ENCODE results near the gene DMPK. TPM values are rescaled to one million over a fixed set of nuclear protein-coding genes. Genes with fewer than 3 reads are reported as not detected.

The DMPK gene
- total and polyA plus RNA-seq, 9 of the 15 experiments (the other 6 are each of a cell fraction or from before 2014, with no cell fraction given) = 0.24 to 31.3 (median 7.3) TPM

DNA sequence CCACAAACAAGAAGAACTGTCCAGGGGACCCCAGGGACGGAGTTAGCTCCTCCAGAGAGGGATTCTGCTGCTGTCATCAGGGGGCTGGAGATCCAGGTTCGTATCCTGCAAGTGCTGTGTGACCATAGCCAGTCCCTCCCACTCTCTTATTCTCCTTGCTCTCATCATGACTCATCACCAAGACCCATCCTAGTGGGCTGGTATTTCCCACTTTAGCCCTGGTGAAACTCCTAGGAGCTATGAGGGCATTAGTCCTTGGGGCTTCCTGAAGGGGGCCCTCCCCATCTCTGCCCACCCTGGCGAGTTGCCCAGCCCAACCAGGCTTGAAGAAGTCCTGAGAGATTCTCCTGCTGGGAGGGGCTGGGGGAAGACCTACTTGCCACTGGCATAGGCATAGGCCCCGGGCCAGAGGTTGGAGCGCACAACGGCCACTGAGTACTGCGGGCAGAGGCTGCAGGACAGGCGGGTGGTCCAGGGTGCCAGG is 17.8 kb upstream of the DMPK start:
- H3K9me1 ChIP-seq (ENCODE audit: control insufficient read depth, insufficient read depth, low read length) = no peaks in the 10 kb centered on the region
- no peaks in the 10 kb centered on the region for H3K36me3 ChIP-seq (ENCODE audit: control insufficient read depth, insufficient read depth, low read length)
- peak; percentile 82 for FAIRE-seq
- H3K79me2 ChIP-seq (ENCODE audit: control insufficient read depth, insufficient read depth, low read length) = no peaks in the 10 kb centered on the region
- H3K27me3 ChIP-seq (ENCODE audit: control insufficient read depth in 2 of 2, insufficient read depth in 2 of 2, low read length in 2 of 2) = no peaks in the 10 kb centered on the region
- H3K4me3 ChIP-seq = no peak overlapping the region
- 60% methylated on average over 7 of the region's 8 CpGs for WGBS (ENCODE audit: insufficient coverage, low coverage, missing lambda C conversion rate)
- peak in 2 of 4 experiments; percentile 37 to 39 for DNase-seq (ENCODE audit: extremely low read depth in 1 of 4, low spot score in 3 of 4)
- no peak overlapping the region for H2AFZ ChIP-seq (ENCODE audit: low read depth, low read length)
- no peak overlapping the region for H3K4me2 ChIP-seq (ENCODE audit: insufficient read depth, low read length)
- no peak overlapping the region for H3K27ac ChIP-seq (ENCODE audit: extremely low read depth, low read depth, low read length)
- in situ Hi-C loops (cut with MboI) (loop anchor here (10.0 kb wide), 1 partner anchor 205 kb away; no protein-coding TSS in a partner anchor), intact Hi-C loops (cut with micrococcal nuclease) (no loop called here)
- POLR2A ChIA-PET = interaction anchor here (0.9 to 1.7 kb wide), 2 partner anchors 14 to 30 kb away, joined by 4 to 7 read pairs; partner anchors contain the start of gene SIX5
- no peaks in the 10 kb centered on the region for H3K9me3 ChIP-seq (replicated peaks; ENCODE audit: control insufficient read depth, insufficient read depth, low read depth, low read length)
- ATAC-seq = peak; percentile 38
- CTCF ChIA-PET (ENCODE audit: low intra/inter-chr PET ratio) = interaction anchor here (2.7 kb wide), 1 partner anchor 30 kb away, joined by 22 read pairs; the partner anchor contains the start of gene SIX5
- no peaks in the 10 kb centered on the region for H4K20me1 ChIP-seq (replicated peaks; ENCODE audit: control insufficient read depth, insufficient read depth, low read length)
- H3K9ac ChIP-seq (ENCODE audit: insufficient read depth in 1 of 2, low read depth in 2 of 2, low read length in 2 of 2) = no peak overlapping the region
- BruUV-seq (replicated peaks) = no TSS peak
- H3K4me1 ChIP-seq (replicated peaks in 1 of 2; ENCODE audit: control insufficient read depth in 2 of 2, insufficient read depth in 2 of 2, low read length in 2 of 2) = peaks cover 9 to 23% of the 10 kb centered on the region in 2 experiments; a peak in 3 of 5 replicates
- no peak for TF ChIP-seq PBX2 (CRISPR knock-in tag; IDR thresholded peaks at IDR 0.05; ENCODE audit: low read depth)
- TF ChIP-seq PBX2 (tag; conservative IDR thresholded peaks at IDR 0.05; ENCODE audit: low read depth) = no peak
- TF ChIP-seq ZNF609 (CRISPR knock-in tag; IDR thresholded peaks at IDR 0.05; ENCODE audit: borderline replicate concordance) = no peak
- TF ChIP-seq SRSF1 (IDR thresholded peaks at IDR 0.05; ENCODE audit: low read depth, low read length) = no peak
- TF ChIP-seq POLR2AphosphoS5 (IDR thresholded peaks at IDR 0.05; ENCODE audit: control insufficient read depth, insufficient read depth, low read depth, low read length) = no peak
- no peak for TF ChIP-seq ZBTB43 (CRISPR knock-in tag; IDR thresholded peaks at IDR 0.05)
- no peak for TF ChIP-seq ARID1B (IDR thresholded peaks at IDR 0.05)
- TF ChIP-seq MTA3 (IDR thresholded peaks at IDR 0.05; ENCODE audit: borderline replicate concordance) = no peak
- peak; percentile 77 for TF ChIP-seq ATF3 (IDR thresholded peaks at IDR 0.05)
- no peak for TF ChIP-seq ATF3 (CRISPR knock-in tag; conservative IDR thresholded peaks at IDR 0.05)
- TF ChIP-seq ZZZ3 (IDR thresholded peaks at IDR 0.05) = no peak
- no peak for TF ChIP-seq RBM25 (IDR thresholded peaks at IDR 0.05; ENCODE audit: low read depth, low read length, severe bottlenecking)

Measured in K562 (cell line).